ENCODE results near the gene GNLY.
"Not testable (repeated sequence)": the region's sequence is repeated elsewhere in the genome, so short reads cannot be mapped to it uniquely, and the experiment has no call there.

GNLY gene

DNA sequence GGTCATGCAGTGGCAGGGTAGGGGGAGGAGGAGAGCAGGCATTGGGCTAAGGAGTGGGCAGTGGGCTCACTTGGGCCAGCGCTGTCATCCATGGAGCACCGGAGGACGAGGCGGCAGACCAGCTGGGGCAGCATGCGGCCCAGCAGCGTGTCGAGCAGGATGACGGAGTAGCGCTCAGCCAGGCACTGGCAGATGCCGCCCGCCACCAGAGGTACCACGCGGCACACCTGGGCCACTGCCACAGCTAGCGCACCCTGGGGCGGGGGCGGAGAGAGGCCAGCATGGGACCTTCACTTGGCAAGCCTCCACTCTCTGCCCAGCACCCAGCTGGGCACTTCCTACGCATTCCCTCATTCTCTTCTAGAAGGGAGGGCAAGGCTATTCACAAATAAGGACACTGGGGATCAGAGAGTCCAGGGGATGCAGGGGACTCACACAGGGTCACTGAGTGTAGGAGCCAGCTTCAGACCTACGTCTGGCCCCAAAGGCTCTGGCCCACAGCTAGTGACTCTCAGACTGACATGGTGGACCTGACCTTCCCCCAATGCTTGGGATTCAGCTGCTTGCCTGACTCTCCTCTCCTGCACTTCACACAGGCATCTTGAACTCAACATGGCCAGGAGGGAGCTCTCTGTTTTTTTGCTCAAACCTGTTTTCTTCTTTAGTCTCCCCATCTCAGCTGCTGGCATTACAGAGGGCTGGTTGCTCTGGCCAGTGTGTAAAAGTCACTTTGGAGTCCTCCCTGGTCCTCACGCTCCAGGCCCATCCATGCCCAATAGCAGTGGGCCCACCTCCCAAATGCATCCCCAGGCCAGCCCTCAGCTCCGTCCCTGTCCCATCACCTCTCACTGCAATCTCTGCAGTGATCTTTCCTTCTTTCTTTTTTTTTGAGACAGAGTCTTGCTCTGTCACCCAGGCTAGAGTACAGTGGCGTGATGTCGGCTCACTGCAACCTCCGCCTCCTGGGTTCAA is 30.3 kb upstream of the GNLY start:
- no peak for DNase-seq (ENCODE audit: low read depth in 2 of 3, low spot score in 1 of 3)

GRCh38 chr2:85665264-85665937 is 28.8 kb upstream of the GNLY start:
- DNase-seq (ENCODE audit: low read depth in 2 of 3, low spot score in 1 of 3) = no peak

DNA sequence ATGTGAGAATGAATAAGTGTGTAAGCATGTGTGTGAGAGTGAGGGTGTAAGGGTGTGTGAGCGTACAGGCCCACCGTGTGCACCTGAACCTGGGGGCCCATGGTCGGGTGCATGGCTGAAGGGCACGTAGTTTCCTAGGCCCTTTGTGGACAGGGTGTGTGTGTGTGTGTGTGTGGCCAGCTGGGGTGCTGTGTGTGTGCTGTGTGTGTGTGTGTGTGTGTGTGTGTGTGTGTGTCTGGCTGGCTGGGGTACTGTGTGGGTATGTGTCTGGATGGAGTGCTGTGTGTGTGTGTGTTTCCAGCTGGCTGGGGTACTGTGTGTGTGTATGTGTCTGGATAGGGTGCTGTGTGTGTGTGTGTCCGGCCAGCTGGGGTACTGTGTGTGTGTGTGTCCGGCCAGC is 28.1 kb upstream of the GNLY start:
- no peak for DNase-seq (ENCODE audit: low read depth in 2 of 3, low spot score in 1 of 3)

GRCh38 chr2:85666435-85667316 is 27.5 kb upstream of the GNLY start:
- no peak for DNase-seq (ENCODE audit: low read depth in 2 of 3, low spot score in 1 of 3)

GRCh38 chr2:85667561-85668008 is 26.6 kb upstream of the GNLY start:
- no peak for DNase-seq (ENCODE audit: low read depth in 2 of 3, low spot score in 1 of 3)

GRCh38 chr2:85668009-85668856 is 25.9 kb upstream of the GNLY start, which contains the start of gene SFTPB:
SFTPB (minus strand) TSS chr2:85668199; CDS start chr2:85668183, 16 bp downstream.
- no peak for DNase-seq (ENCODE audit: low read depth in 2 of 3, low spot score in 1 of 3)

GRCh38 chr2:85668857-85669142 is 25.4 kb upstream of the GNLY start:
- no peak for DNase-seq (ENCODE audit: low read depth in 2 of 3, low spot score in 1 of 3)

GRCh38 chr2:85669549-85669948 is 24.6 kb upstream of the GNLY start:
- DNase-seq (ENCODE audit: low read depth in 2 of 3, low spot score in 1 of 3) = no peak

GRCh38 chr2:85670416-85670815 is 23.7 kb upstream of the GNLY start:
- DNase-seq (ENCODE audit: low read depth in 2 of 3, low spot score in 1 of 3) = not testable (repeated sequence)

GRCh38 chr2:85672456-85672855 is 21.7 kb upstream of the GNLY start:
- DNase-seq (ENCODE audit: low read depth in 2 of 3, low spot score in 1 of 3) = no peak

DNA sequence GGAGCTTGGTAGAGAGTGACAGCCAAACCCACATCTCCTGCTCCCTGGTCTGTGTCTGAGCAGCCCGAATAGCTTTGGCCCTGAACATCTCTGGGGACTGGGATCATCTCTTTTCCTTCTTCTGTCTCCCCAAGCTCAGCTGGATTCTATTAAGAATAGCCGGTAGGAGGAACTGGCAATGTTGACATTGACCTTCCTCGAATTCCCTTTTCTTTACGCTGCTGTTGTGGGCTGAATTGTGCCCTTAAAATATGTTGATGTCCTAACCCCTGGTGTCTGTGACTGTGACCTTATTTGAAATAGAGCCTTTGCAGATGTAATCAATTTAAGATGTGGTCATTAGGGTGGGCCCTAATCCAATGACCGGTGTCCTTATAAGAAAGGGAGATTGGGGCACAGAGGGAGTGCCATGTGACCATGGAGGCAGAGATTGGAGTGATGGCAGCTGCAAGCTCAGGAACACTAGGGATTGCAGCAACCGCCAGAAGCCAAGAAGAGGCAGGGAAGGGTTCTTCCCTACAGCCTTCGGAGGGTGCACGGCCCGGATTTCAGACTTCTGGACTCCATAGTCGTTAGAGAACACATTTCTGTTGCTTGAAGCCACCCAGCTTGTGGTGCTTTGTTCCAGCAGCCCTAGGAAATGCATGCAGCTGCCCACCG is 20.3 kb upstream of the GNLY start:
- DNase-seq (ENCODE audit: low read depth in 2 of 3, low spot score in 1 of 3) = no peak

- DNase-seq (ENCODE audit: low read depth in 2 of 3, low spot score in 1 of 3) = no peak
Measured at GRCh38 chr2:85674417-85674816, 19.7 kb upstream of the GNLY start.

DNA sequence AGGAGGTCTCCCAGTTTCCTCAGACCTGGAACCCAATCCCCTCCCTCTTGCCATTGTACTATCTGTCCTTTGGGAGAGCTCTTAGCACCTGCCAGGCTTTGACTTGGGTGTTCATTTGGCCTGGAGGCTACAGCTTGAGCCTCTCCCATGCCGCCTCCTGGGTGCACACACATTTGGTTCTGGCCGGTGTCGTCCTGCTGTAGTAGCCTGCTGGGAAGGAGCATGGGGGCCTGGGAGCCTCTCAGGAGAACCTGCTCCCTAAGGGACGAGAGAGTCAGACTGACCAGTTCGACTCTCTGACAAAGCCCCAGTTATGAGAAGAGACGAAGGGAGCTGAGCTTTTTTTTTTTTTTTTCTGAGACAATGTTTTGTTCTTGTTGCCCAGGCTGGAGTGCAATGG is 18.7 kb upstream of the GNLY start:
- no peak for DNase-seq (ENCODE audit: low read depth in 2 of 3, low spot score in 1 of 3)

- no peak for DNase-seq (ENCODE audit: low read depth in 2 of 3, low spot score in 1 of 3)
Measured at GRCh38 chr2:85675866-85676548, 18.2 kb upstream of the GNLY start.

DNA sequence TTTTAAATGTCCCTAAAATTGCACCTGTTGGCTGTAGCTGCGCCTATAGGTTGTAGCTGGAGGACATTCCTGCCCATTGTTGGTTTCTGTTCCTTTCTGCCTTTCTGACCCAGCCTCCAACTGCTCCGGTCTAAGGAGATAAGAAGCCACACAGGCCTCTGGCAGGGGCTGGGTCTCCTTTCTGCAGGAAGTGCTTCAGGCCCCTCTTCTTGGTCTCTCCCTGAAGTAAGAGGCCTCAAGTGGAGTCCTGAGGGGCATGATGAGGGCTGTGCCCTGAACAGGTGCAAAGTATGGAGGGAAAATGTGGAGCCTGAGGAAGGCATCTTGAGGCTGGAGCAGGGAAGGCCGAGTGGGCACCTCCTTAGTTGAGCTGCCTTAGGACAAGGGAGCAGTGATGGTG is 15.8 kb upstream of the GNLY start:
- no peak for DNase-seq (ENCODE audit: low read depth in 2 of 3, low spot score in 1 of 3)

GRCh38 chr2:85678794-85679672 is 15.1 kb upstream of the GNLY start:
- peak; percentile 62 to 85 (median 63) for DNase-seq (ENCODE audit: low read depth in 2 of 3, low spot score in 1 of 3)

DNA sequence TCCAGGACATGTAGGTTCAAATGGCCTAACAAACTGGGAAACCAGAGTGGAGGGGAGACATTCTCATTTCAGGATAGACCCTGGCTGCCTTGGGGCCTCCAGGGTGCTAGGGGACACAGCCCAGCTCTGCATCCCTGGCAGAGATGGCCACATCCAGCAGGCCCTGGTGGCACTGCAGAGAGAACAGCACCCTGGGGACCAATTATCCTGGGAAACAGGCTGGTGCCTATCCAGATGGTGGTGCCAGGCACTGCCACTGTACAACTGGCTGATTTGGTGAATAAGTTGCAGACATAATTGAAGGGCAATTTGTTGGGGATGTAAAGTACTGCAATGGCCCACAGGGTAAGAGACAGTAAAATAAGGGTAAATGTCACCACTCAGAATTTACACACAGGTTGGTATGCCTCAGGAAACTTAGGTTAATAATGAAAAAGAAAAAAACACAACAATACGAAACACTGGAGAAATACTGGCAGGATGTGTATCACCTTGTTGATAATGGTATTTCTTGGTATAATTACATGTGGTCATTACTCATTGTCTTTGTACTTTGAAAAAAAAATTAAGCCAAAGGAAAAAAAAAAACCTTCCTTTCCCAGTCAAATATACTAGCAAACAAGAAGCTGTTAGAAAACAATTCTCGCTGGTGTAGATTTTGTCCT is 13.3 kb upstream of the GNLY start:
- no peak for DNase-seq (ENCODE audit: low read depth in 2 of 3, low spot score in 1 of 3)

GRCh38 chr2:85681372-85681763 is 12.8 kb upstream of the GNLY start:
- DNase-seq (ENCODE audit: low read depth in 2 of 3, low spot score in 1 of 3) = no peak
